Measurements from ENCODE around the gene ZIM2.
"Not testable (repeated sequence)": the region's sequence is repeated elsewhere in the genome, so short reads cannot be mapped to it uniquely, and the experiment has no call there.

Gene ZIM2

GRCh38 chr19:56840451-56841192 lies at the start of gene ZIM2, which contains the start of gene PEG3:
TSS of gene ZIM2 (minus strand) at chr19:56840726. CDS start at chr19:56824277, 16,449 bp downstream.
TSS of gene PEG3 (minus strand) at chr19:56840726. CDS start at chr19:56824655, 16,071 bp downstream.
- DNase-seq (ENCODE audit: low read depth): no peak

GRCh38 chr19:56885173-56885985 lies 44.9 kb upstream of the ZIM2 start:
- DNase-seq (ENCODE audit: low read depth): no peak

GRCh38 chr19:56884441-56884840 lies 43.9 kb upstream of the ZIM2 start:
- no peak for DNase-seq (ENCODE audit: low read depth)

- DNase-seq (ENCODE audit: low read depth): no peak
Observed at GRCh38 chr19:56880592-56881190, 40.2 kb upstream of the ZIM2 start.

- DNase-seq (ENCODE audit: low read depth): no peak
Observed at GRCh38 chr19:56877069-56877715, 36.7 kb upstream of the ZIM2 start.

GRCh38 chr19:56875717-56876116 lies 35.2 kb upstream of the ZIM2 start:
- no peak for DNase-seq (ENCODE audit: low read depth)

DNA sequence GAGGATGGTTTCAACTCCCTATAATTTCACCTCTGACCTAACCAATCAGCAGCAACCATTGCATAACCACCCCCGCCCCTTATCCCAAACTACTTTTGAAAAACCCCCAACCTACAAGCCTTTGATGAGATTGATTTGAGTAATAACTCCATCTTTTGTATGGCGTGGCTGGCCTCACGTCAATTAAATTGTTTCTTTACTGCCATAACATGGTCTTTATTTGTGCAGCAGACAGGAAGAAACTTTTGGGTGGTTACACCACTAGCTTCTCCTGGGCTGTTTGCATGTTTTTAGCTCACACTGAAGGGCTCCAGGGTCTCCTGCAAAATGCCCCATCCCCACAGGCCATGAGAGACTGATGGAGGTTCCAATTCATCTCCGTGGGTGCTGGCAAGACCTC lies 34.0 kb upstream of the ZIM2 start:
- no peak for DNase-seq (ENCODE audit: low read depth)

DNA sequence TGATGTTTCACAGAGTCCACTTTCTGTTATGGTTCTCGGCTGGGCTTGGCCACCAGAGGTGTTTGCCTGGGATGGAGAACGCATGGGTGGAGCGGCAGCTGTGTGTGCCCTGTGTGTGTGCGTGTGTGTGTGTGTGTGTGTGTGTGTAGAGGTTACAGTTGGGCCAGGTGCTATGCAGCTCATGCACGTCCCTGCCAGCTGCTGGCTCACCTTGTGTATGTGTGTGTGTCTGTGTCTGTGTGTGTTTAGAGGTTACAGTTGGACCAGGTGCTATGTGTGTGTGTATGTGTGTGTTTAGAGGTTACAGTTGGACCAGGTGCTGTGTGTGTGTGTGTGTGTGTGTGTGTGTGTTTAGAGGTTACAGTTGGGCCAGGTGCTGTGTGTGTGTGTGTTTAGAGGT lies 33.0 kb upstream of the ZIM2 start:
- DNase-seq (ENCODE audit: low read depth): no peak

GRCh38 chr19:56869886-56870285 lies 29.4 kb upstream of the ZIM2 start:
- no peak for DNase-seq (ENCODE audit: low read depth)

DNA sequence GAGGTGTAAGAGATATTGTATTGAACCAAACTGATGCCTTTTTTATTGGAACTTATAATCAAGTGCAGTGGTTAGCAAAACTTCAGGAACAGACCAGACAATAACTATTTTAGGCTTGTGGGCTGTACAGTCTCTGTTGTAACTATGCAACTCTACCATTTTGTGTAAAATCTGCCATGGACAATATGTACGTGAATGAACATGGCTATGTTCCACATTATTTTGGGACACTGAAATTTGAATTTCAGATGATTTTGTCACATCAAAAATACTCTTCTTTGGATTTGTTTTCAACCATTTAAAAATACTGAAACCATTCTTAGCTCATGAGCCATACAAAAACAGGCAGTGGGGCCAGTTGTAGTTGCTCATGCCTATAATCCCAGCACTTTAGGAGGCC lies 27.9 kb upstream of the ZIM2 start:
- no peak for DNase-seq (ENCODE audit: low read depth)

DNA sequence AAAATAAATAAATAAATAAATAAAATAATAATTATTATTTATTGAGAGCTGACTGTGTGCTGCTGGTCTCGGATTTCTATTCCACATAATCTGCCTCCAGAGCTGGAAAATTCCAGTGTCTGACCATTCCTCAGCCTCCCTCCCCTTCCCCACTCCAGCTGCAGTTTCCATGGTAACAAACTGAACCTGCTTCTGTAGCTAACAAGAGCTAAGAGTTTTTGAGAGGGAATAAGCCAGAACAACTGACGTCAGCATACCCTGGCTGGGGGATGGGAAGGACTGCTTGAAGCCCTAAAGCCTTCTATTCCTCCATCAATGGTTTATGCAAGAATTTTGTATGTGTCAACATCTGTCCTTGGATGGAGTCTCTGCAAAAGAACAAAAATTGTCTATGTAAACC lies 26.0 kb upstream of the ZIM2 start:
- no peak for DNase-seq (ENCODE audit: low read depth)

DNA sequence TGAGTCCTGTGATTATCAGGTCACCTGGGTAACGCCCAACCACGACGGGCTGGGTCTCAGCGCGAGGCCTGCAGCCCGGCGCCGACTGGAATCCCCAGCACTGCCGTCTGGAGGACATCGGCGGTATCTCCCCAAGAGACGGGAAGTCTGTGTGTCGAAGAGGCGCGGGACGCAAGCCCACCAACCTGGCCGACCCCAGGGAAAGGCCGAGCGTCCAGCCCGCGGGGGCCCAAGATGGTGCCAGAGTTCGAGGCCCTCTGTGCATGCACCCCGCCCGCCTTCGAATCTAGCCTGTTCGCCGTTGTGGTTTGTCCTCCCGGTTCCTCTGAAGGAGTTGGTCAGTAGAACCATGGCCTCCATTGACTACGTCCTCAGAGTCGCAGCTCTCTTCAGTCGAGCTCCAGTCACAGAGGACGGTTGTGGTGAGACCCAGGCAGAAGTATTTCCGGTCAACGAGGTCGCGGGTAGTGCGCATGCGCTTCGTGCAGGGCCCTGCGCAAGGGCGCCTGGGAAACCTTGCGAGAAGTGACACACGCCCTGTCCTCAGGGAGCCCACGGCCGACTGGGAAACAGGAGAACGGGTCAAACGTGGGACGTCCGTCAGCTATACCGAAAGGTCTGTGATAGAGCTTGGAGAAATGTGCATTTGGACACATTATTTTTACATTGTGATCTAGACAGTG lies 24.1 kb upstream of the ZIM2 start:
- no peak for DNase-seq (ENCODE audit: low read depth)

DNA sequence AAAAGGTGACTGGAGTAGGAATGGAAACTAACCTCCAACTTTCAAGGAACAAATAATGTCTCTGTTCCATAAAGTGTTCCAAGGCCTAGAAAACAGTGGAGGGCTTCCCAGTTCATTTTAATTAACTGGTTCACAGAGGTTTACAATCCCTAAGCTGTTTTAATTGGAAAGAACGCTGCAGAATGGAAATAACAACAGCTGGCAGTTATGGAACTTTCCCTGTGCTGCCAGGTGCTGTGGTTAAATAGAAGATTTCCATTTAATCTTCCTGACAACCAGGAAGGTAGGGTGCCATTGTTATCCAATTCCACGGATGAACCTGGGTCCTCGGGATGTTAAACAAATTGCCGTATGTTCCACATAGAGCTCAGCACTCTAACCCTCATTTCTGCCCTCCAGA lies 22.2 kb upstream of the ZIM2 start:
- no peak for DNase-seq (ENCODE audit: low read depth)

- not testable (repeated sequence) for DNase-seq (ENCODE audit: low read depth)
Observed at GRCh38 chr19:56860409-56860808, 19.9 kb upstream of the ZIM2 start.

- DNase-seq (ENCODE audit: low read depth): no peak
Observed at GRCh38 chr19:56858026-56858425, 17.5 kb upstream of the ZIM2 start.

DNA sequence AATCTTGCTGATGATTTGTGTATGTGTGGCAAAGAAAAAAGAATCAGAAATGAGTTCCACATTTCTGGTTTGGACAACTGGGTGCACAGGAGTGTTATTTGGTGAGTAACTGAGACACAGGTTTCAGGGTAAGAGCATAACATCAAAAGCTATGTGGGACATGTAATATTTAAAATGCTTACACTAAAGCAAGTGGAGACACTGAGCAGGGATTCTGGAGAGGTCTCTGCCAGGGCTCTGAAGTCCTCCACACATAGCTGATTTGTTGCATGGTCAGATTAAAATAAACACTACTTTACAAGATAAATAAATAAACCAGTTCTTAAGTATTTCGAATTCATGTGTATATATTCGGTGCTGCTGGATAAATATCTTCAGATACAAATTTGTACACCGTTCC lies 16.3 kb upstream of the ZIM2 start:
- no peak for DNase-seq (ENCODE audit: low read depth)

- DNase-seq (ENCODE audit: low read depth): not testable (repeated sequence)
Observed at GRCh38 chr19:56852361-56852760, 11.8 kb upstream of the ZIM2 start.

DNA sequence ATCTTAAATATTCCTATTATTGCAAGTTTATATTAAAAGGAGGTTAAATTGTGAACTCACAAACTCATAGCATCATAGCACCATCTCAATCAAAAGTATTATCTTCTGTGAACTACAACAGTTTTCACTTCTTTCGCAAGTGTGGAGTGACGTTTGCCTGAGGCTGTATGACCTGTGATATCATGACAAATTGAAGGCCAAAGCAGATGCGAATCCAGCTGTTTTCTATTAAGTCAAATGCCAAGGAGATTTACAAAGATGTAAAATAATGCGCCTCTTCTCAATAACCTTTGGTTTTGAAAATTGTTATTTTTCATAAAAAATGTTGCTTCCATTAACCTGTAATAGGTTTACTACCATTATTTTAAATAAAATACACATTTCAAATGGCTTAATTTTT lies 7.6 kb upstream of the ZIM2 start:
- DNase-seq (ENCODE audit: low read depth): no peak

DNA sequence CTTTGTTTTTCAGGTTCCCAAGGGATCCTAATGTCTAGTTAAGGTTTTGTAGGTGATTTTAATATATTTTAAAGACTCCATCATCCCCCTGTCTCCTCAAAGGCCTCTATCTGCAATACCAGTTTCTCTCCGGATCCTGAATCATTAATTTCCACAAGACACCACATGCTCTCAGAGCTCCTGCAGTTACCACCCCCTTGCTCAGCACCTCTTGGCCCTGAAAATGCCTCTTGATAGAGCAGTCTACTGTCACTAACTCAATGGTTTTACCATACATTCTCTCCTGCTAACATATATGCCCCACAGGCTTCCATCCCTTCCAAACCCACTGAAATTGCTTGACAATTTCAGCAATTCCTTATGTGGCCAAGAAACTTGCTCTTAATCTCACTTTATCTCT lies 1.9 kb upstream of the ZIM2 start:
- no peak for DNase-seq (ENCODE audit: low read depth)

DNA sequence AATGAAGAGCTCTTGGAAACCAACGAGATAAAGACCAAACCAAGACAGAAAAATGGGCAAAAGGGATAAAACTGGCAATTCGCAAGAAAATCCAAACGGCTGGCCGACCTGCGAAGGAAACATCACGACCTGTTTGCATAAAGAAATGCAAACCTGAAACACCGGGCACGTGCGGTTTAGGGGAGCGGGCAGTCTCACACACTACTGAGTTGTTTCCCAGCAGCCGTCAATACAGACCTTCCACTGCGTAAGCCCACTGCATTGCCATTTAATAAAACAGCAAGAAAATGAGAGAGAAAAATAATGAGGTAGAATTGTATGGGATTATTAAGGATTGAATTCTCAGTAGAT lies 642 bp upstream of the ZIM2 start:
- DNase-seq (ENCODE audit: low read depth): no peak

DNA sequence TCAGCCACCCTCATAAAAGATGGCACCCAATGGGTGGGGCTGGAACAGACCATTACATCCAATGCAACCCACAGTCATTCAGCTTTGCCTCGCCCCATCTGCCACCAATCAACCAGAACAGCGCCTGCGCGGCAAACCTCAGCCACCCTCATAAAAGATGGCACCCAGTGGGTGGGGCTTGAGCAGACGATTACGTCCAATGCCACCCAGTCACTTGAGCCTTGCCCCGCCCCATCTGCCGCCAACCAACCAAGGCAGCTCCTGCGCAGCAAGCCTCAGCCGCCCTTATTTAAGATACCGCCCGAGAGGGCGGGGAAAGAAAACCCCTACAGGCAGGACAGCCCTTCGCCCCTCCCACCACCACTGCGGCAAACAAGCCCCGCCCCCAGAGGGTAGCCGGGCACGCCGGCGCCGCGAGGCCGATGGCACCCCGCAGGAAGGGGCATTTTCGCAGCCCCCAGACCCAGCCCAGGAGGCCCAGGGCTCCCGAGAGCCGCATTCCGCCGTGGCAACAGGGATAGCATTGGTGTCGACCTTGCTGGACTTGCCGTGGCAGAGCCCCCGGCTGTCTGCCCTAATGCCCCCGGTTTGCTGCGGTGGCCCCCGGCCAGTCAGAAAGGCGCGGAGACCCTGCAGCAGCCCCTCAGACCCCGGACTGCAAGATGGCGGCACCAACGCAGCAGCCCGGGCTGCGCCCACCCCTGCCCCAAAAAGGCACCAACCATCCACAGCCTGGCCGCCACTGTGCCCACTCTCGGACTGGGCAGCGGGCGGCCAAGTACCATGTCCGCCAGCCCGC lies 675 bp downstream of the ZIM2 start:
- no peak for DNase-seq (ENCODE audit: low read depth)
